ENCODE data around the gene PXMP2.

GRCh38 chr12:132715874-132716273, 28.5 kb downstream of the PXMP2 start:
- TF ChIP-seq POLR2AphosphoS5 (IDR thresholded peaks at IDR 0.05) (no peak), CTCF (IDR thresholded peaks at IDR 0.05) (no peak)

Measured in breast epithelium (tissue), 3 donors.